ENCODE measurements around the gene APOBEC3C.
"Not testable (repeated sequence)": the region's sequence is repeated elsewhere in the genome, so short reads cannot be mapped to it uniquely, and the experiment has no call there.

Gene APOBEC3C

DNA sequence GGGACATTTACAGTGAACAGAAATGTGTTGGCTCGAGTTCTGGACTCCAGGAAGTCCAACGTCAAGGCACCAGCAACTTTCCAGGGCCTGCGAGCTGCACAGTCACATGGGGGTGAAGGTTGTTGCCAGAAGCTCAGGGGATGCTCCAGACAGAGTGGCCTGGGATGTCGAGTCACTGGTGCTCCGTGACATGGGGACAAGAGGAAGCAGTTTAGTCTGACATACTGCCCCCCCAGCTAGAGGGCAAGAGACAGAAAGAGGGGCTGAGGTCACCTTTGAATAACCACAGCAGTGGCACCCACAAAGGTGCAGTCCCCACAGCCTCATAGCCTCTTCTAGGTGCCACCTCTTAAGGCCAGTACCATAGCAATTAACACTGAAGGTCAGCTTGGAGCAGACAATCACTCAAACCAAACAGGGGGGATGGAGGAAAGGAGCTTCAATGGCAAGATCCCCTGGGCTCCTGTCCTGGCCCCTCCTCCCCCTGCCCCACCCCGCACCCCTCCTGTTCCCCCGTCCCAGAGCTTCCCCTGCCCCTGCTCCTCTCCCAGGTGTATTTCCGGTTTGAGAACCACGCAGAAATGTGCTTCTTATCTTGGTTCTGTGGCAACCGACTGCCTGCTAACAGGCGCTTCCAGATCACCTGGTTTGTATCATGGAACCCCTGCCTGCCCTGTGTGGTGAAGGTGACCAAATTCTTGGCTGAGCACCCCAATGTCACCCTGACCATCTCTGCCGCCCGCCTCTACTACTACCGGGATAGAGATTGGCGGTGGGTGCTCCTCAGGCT lies 10.7 kb downstream of the APOBEC3C start:
- DNase-seq (ENCODE audit: low spot score): no peak

DNA sequence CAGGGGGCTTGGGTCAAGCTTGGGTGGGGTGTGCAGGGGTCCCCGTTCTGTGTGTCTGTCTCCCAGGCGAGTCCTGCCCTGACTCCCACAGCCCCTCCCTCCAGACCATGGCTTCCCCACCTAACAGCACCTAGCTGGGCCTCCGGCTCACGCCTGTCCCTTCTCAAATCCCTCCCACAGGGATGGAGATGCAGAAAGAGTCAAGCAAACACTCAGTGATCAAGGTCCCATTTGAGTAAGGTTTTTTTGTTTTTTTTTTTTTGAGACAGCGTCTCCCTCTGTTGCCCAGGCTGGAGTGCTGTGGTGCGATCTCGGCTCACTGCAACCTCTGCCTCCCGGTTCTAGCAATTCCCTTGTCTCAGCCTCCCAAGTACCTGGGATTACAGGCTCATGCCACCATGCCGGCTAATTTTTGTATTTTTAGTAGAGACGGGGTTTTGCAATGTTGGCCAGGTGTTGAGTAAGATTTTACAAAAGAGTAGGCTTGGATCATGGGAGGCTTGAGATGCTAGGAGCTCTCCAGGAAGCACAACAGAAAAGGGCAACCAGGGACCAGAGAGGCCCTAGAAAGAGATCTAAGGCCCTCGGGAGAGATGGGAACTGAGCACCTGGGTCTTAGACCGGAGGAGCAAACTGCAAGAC lies 12.6 kb downstream of the APOBEC3C start:
- DNase-seq (ENCODE audit: low spot score): no peak

DNA sequence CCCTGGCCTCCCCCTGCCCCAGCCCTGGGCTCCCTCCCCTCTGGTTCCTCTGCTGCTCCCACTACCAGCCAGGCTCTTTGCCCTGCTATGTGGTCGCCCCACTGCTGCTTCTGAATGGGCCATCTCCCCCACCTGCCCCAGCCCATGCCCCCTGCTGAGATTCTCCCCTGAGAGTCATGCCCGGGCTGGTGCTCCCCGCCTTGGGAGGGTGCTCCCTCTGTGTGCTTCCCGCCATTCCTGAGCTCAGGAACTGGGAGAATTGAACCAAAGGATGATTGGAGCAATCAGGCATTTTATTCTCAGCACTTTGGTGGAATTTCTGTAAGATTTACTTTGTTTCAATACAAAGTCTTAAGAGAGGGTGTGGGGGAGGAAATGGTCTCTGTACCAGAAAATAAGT lies 13.7 kb downstream of the APOBEC3C start:
- DNase-seq (ENCODE audit: low spot score): no peak

DNA sequence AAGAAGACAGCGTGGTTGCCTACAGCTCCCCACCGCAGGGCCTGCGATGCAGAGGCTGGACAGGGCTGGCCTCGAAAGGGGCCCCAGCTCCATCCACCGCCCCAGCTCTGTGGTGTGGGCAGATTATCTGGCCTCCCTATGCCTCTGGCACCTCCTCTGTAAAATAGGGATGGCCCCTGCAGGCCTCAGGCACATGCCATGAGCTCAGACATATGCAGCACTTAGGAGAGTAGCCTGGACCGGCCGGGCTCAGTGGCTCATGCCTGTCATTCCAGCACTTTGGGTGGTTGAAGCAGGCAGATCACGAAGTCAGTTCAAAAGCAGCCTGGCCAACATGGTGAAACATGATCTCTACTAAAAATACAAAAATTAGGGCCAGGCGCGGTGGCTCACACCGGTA lies 14.2 kb downstream of the APOBEC3C start:
- no peak for DNase-seq (ENCODE audit: low spot score)

DNA sequence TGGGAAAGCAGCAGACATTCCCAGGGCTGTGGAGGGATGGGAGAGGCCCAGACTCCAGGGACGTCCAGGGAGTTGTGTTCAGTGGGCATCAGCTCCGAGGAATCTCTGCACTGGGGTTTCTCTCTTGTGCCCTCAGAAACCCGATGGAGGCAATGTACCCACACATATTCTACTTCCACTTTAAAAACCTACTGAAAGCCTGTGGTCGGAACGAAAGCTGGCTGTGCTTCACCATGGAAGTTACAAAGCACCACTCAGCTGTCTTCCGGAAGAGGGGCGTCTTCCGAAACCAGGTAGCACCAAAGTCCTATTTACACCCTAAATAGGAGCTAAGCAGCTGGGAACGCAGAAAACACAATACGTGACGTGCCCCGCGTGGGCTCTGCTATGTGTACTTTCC lies 15.2 kb downstream of the APOBEC3C start:
- DNase-seq (ENCODE audit: low spot score): no peak

DNA sequence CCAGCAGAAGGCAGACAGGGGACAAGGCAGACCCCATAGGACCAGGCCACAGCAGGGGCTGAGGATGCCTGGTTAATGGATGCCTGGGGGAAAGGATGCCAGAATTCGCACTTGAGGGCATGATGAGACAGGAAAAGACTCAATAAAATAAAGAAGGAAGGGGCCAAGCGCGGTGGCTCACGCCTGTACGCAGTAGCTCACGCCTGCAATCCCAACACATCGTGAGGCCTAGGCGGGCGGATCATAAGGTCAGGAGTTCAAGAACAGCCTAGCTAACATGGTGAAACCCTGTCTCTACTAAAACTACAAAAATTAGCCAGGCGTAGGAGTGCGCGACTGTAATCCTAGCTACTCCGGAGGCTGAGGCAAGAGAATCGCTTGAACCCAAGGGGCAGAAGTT lies 16.6 kb downstream of the APOBEC3C start:
- DNase-seq (ENCODE audit: low spot score): no peak

DNA sequence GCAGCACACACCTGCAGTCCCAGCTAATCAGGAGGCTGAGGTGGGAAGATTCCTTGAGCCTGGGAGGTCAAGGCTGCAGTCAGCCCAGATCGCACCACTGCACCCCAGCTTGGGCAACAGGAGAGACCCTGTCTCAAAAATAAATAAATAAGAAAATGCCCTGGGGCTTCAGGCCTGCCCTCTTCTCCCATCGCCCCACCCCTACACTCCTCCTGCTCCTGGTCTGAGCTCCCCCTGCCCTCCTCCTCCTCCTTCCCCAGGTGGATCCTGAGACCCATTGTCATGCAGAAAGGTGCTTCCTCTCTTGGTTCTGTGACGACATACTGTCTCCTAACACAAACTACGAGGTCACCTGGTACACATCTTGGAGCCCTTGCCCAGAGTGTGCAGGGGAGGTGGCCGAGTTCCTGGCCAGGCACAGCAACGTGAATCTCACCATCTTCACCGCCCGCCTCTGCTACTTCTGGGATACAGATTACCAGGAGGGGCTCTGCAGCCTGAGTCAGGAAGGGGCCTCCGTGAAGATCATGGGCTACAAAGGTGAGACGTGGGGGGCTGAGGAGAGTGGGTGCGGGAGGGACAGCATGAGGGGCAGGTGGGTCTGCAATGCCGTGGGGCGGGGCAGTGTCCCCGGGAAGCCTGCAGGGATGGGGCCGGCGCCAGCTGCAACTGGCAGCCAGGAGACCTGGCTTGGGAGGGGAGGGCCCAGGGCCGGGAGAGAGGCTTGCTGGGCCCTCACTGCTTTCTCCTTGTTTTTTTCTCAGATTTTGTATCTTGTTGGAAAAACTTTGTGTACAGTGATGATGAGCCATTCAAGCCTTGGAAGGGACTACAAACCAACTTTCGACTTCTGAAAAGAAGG lies 17.6 kb downstream of the APOBEC3C start:
- DNase-seq (ENCODE audit: low spot score): not testable (repeated sequence)

DNA sequence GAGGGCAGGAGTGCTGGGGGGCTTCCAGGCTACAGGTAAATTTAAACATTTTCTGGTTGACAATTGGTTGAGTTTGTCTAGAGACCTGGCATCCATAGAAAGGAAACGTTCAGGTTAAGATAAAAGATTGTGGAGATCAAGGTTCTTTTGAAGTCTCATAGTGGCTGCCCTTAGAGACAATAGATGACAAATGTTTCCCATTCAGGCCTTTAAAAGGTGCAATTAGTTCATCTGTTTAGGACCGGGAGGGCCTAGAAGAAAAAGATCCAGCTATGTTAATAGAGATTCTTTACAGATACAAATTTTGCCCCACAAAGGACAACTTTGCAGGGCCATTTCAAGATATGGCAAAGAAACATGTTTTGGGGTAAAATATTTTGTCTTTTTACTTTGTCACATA lies 23.0 kb downstream of the APOBEC3C start:
- DNase-seq (ENCODE audit: low spot score): not testable (repeated sequence)

DNA sequence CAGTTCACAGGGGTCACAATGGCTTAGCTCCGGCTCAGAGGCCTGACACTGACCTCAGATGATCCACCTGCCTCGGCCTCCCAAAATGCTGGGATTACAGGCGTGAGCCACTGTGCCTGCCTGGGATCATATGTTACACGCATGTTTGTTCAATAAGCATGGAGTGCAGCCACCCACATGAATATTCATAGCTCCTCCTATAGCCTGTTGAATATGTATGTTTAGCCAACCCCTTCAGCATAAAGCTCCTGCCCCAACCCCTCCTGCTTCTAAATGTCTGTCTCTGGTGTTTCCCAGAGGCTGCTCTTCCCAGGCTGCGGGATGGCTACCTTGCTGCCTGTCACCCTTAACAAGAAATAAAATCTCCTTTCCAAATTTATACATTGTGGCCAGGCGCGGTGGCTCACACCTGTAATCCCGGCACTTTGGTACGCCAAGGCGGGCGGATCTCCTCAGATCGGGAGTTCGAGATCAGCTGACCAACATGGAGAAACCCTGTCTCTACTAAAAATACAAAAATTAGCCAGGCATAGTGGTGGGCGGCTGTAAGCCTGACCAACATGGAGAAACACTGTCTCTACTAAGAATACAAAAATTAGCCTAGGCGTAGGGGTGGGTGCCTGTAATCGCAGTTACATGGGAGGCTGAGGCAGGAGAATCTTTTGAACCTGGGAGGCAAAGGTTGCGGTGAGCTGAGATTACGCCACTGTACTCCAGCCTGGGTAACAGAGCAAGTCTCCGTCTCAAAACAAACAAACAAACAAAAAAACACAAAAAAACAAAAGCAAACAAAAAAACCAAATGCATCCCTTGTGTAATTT lies 25.5 kb downstream of the APOBEC3C start:
- no peak for DNase-seq (ENCODE audit: low spot score)

DNA sequence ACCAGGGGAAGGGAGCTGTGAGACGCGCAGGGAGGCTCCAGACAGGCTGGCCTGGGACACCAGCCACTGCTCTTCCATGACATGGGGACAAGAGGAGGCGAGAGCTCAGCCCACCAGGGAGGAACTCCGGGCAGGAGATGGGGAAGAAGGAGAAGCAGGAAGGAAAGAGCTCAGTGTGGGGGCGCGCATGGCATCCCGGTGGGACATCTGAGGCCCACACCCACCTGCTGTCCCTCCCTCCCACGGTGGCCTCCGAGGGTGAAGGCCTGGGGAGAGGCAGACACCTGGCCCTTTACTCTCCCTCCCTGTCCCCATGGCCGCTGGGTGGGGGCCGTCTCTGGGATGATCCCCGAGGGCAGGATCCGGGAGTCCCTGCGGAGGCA lies 26.1 kb downstream of the APOBEC3C start:
- DNase-seq (ENCODE audit: low spot score): not testable (repeated sequence)

DNA sequence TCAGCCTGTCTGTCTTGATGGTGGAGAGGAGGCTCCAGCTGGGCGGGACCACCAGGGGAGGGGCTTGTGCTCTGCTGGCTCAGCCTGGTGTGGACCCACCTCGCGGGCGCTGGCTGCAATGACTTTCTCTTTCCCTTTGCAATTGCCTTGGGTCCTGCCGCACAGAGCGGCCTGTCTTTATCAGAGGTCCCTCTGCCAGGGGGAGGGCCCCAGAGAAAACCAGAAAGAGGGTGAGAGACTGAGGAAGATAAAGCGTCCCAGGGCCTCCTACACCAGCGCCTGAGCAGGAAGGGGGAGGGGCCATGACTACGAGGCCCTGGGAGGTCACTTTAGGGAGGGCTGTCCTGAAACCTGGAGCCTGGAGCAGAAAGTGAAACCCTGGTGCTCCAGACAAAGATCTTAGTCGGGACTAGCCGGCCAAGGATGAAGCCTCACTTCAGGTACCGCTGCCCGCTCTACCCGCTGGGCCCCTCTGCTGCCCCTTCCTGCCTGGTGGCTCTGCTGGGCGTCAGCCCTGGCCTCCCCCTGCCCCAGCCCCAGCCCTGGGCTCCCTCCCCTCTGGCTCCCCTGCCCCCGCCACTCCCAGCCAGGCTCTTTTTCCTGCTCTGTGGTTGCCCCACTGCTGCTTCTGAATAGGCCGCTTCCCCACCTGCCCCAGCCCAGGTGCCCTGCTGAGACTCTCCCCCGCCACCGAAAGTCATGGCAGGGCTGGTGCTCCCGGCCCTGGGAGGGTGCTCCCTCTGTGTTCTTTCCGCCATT lies 26.7 kb downstream of the APOBEC3C start, which contains the start of gene APOBEC3F:
Gene APOBEC3F, plus strand, starts transcription at position 327 of the 759 bp plus-strand sequence. Its CDS starts 97 bp downstream, at position 424.
- peak; percentile 60 for DNase-seq (ENCODE audit: low spot score)

DNA sequence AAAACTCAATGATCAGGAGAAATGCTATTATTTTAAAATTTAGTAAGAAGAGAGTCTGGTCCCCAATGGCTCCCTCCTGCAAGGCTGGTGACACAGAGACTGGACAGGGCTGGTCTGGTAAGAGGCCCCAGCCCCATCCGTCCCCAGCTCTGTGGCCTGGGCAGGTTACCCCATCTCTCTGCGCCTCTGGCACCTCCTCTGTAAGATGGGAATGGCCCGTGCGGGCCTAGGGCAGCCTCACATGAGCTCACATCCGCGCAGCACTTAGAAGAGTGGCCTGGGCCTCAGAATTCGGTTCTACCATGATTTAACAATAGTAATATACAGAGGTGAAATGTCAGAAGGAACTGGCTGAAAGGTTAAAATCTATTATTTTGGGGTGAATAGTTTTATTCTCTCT lies 27.9 kb downstream of the APOBEC3C start:
- no peak for DNase-seq (ENCODE audit: low spot score)

DNA sequence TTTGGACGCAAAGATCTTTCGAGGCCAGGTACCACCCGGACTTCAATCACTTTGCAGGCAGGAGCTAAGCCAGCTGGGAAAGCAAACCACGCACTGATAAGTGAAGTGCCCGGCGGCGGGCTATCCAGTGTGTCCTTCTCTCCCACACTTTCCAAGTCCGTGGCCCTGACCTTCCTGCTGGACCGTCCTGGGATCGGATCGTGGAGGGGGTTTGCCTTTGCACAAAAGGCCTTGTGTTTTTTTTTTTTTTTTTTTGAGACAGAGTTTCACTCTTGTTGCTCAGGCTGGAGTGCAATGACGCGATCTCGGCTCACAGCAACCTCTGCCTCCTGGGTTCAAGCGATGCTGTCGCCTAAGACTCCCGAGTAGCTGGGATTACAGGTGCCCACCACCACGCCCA lies 29.0 kb downstream of the APOBEC3C start:
- not testable (repeated sequence) for DNase-seq (ENCODE audit: low spot score)

DNA sequence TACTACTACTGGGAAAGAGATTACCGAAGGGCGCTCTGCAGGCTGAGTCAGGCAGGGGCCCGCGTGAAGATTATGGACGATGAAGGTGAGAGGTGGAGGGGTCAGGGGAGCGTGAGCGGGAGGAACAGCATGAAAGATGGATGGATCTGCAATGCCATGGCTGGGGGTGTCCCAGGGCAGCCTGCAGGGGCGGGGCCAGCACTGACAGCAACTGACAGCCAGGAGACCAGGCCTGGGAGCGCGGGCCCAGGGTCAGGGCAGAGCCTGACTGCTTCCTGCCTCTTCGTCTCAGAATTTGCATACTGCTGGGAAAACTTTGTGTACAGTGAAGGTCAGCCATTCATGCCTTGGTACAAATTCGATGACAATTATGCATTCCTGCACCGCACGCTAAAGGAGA lies 31.1 kb downstream of the APOBEC3C start:
- not testable (repeated sequence) for DNase-seq (ENCODE audit: low spot score)

DNA sequence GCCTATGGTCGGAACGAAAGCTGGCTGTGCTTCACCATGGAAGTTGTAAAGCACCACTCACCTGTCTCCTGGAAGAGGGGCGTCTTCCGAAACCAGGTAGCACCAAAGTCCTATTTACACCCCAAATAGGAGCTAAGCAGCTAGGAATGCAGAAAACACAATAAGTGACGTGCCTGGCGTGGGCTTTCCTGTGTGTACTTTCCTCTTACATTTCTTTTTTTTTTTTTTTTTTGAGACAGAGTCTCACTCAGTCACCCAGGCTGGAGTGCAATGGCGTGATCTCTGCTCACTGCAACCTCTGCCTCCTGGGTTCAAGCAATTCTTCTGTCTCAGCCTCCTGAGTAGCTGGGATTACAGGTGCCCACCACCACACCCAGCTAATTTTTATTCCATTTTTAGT lies 35.4 kb downstream of the APOBEC3C start:
- not testable (repeated sequence) for DNase-seq (ENCODE audit: low spot score)

DNA sequence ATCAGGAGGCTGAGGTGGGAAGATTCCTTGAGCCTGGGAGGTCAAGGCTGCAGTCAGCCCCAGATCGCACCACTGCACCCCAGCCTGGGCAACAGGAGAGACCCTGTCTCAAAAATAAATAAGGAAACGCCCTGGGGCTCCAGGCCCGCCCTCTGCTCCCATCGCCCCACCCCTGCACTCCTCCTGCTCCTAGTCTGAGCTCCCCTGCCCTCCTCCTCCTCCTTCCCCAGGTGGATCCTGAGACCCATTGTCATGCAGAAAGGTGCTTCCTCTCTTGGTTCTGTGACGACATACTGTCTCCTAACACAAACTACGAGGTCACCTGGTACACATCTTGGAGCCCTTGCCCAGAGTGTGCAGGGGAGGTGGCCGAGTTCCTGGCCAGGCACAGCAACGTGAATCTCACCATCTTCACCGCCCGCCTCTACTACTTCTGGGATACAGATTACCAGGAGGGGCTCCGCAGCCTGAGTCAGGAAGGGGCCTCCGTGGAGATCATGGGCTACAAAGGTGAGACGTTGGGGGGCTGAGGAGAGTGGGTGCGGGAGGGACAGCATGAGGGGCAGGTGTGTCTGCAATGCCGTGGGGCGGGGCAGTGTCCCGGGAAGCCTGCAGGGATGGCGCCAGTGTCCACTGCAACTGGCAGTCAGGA lies 37.9 kb downstream of the APOBEC3C start:
- DNase-seq (ENCODE audit: low spot score): not testable (repeated sequence)

DNA sequence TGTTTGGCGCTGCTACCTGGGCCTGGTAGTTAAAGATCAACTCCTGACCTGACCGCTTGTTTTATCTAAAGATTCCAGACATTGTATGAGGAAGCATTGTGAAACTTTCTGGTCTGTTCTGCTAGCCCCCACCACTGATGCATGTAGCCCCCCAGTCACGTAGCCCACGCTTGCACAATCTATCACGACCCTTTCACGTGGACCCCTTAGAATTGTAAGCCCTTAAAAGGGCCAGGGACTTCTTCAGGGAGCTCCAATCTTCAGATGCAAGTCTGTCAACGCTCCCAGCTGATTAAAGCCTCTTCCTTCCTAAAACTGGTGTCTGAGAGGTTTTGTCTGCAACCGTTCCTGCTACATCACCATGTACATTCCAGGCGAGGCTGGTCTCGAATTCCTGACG lies 41.6 kb downstream of the APOBEC3C start:
- no peak for DNase-seq (ENCODE audit: low spot score)

DNA sequence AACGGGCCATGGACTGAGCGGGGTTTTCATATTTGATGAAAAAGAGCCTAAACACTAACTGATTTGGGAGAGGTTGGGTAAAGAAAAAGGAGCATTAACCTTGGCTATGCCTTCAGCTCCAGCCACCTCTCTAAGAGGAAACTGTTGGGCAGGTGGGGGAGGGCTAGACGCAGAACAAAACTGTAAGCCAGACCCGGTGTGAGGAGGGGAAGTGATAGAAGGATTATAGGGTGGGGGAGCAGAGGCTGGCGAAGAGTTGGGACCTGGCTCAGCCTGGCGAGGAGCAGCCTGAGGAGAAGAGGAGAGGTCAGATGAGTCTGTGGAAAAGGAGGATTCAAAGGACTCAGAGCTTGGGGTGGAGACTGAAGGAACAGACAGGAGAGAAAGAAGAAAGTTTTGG lies 47.2 kb downstream of the APOBEC3C start:
- DNase-seq (ENCODE audit: low spot score): not testable (repeated sequence)

DNA sequence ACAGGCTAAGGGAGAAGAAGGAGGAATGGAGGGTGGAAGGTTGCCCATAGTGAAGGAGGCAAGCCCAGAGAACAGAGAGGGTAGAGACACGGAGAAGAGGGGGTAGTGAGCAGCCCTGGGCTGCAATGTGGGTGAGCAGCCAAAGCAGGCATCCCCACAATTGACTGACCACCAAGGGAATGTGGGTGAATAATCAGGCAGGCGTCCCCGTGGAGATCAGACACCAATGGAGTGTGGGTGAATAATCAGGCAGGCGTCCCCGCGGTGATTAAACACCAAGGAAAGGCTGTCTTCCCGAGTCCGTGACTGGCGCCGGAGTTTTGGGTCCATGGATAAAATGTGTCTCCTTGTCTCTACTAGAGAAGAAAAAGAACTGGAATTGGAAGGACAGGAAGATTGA lies 47.9 kb downstream of the APOBEC3C start:
- not testable (repeated sequence) for DNase-seq (ENCODE audit: low spot score)

DNA sequence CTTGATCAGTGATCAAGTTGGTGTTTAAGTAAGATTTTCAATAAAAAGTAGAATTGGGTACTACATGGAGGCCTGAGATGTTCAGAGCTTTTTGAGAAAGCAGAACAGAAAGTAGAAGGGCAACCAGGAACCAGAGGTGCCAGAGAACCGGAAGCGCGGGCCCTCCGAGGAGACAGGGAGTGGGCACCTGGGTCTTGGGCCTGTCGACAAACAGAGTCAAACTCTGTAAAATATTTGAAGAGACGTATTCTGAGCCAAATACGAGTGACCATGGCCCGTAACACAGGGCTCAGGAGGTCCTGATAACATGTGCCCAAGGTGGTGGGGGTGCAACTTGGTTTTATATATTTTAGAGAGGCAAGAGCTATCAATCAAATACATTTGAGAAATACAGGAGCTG lies 49.8 kb downstream of the APOBEC3C start:
- DNase-seq (ENCODE audit: low spot score): not testable (repeated sequence)
